Gastrocnemius medialis (tissue), 4 donors: ENCODE measurements around the gene DDX51. TPM values are rescaled to one million over a fixed set of nuclear protein-coding genes. Genes with fewer than 3 reads are reported as not detected.

Experiments used
- ATAC-seq, 2 donors: fragments of 150-250 bp; one replicate each; pipeline ENCODE4 v1.9.1; 2016
- DNase-seq, 2 donors: peaks; one replicate each; pipeline ENCODE4 v3.0.0-alpha.2; 2019
- H3K27ac ChIP-seq, 4 donors: fragments of 200-600 bp; sonication (generic); 1 replicate in 1 of 4; 2 replicates in 3 of 4; pipeline ENCODE4 v1.5.1; 2016 to 2018; ENCODE audit warnings: mild to moderate bottlenecking in 2 of 4, moderate library complexity in 1 of 4
- H3K27me3 ChIP-seq, 3 donors: fragments of 200-600 bp; sonication (generic) in 2 of 3; 1 replicate in 1 of 3; 2 replicates in 2 of 3; pipeline versions ENCODE4 v1.5.1 to v1.6.0; 2016 to 2019; ENCODE audit warnings: mild to moderate bottlenecking in 1 of 3, moderate library complexity in 1 of 3
- H3K36me3 ChIP-seq, 2 donors: fragments of 200-600 bp; sonication (generic) in 1 of 2; one replicate each; pipeline ENCODE4 v1.5.1; 2017 to 2018
- H3K4me1 ChIP-seq, 2 donors: fragments of 200-600 bp; sonication (generic) in 1 of 2; one replicate each; pipeline ENCODE4 v1.5.1; 2016 to 2017; ENCODE audit warnings: mild to moderate bottlenecking in 2 of 2
- H3K4me3 ChIP-seq, 4 donors: fragments of 200-600 bp; sonication (generic) in 3 of 4; 1 replicate in 1 of 4; 2 replicates in 3 of 4; pipeline ENCODE4 v1.5.1; 2016 to 2019; ENCODE audit warnings: mild to moderate bottlenecking in 2 of 4
- H3K9me3 ChIP-seq, 3 donors: fragments of 200-600 bp; sonication (generic) in 2 of 3; 1 replicate in 1 of 3; 2 replicates in 2 of 3; pipeline ENCODE4 v1.5.1; 2016 to 2019
- POLR2A ChIP-seq, 2 donors: fragments of 450-650 bp; IDR thresholded peaks; one replicate each; pipeline ENCODE4 v1.6.1; 2017; ENCODE audit warnings: antibody characterized with exemption in 2 of 2, mild to moderate bottlenecking in 2 of 2, moderate library complexity in 2 of 2
- in situ Hi-C, 4 donors: fragments of 200-750 bp; cut with MboI; loops; one replicate each; pipeline versions ENCODE4 v1.15.0 to v1.8.0; 2017; ENCODE audit warnings: low sequenced_read_pairs in 4 of 4
- intact Hi-C: fragments of 100-400 bp; cut with DNase I; formaldehyde crosslinking; loops from one replicate; pipeline ENCODE4 v1.15.1; 2023; ENCODE audit warnings: low total_unique reads
- total RNA-seq, 4 donors: library from RNA; depleted of rRNA; stranded (reverse); fragments of >200 nt; gene quantifications; one replicate each; pipeline versions ENCODE4 v1.1.0 to v1.2.3, GENCODE V29; 2016
- TF ChIP-seq, protein P1 (sequence below), 5 experiments: fragments of 450-650 bp in 3 of 5; fragments of 200-600 bp in 2 of 5; sonication (generic) in 2 of 5; IDR thresholded peaks in 4 of 5; conservative IDR thresholded peaks in 1 of 5; 1 replicate in 4 of 5; 2 replicates in 1 of 5; pipeline ENCODE4 v1.5.1; 2016 to 2019; ENCODE audit warnings: antibody characterized with exemption in 5 of 5, mild to moderate bottlenecking in 3 of 5, moderate library complexity in 3 of 5

Gene DDX51
- total RNA-seq, 4 donors from 2014 or later: 5.8 to 7.8 (median 6.5) TPM

DNA sequence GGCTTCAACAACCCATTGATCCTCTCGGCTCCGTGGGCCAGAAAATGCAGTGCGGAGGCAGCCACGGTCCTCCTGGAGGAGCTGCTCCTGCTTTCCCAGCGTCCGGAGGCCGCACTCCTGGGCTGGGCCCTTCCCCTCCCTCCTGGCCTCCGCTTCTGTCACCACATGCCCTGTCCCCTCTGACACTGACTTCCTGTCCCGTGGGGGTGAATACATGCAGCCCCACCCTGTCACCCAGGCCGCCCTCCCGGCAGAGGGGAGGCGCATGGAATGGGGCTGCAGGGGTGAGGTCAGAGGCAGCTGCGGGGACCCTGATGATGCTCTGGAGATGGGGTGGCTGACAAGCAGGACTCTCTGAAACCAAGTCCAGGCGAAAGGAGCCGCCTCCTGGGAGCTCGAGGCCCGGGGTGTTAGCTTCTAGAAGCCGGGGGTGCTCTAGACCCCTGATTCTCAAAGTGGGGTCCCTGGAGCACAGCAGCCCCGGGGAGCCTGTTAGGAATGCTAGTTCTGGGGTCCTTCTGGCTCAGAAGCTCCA is 32.3 kb upstream of the DDX51 start:
- in situ Hi-C loops (no loop called here), intact Hi-C loops (no loop called here)
- ATAC-seq (no peak), DNase-seq (no peak)
- H3K27me3 ChIP-seq: peaks cover 27 to 34% (median 32%) of the 10 kb centered on the region in 3 donors
- H3K36me3 ChIP-seq: no peaks in the 10 kb centered on the region
- H3K4me1 ChIP-seq: peaks cover 5 to 7% of the 10 kb centered on the region in 2 donors
- no peak overlapping the region for H3K4me3 ChIP-seq
- H3K9me3 ChIP-seq: no peaks in the 10 kb centered on the region
- TF ChIP-seq, protein P1, sequence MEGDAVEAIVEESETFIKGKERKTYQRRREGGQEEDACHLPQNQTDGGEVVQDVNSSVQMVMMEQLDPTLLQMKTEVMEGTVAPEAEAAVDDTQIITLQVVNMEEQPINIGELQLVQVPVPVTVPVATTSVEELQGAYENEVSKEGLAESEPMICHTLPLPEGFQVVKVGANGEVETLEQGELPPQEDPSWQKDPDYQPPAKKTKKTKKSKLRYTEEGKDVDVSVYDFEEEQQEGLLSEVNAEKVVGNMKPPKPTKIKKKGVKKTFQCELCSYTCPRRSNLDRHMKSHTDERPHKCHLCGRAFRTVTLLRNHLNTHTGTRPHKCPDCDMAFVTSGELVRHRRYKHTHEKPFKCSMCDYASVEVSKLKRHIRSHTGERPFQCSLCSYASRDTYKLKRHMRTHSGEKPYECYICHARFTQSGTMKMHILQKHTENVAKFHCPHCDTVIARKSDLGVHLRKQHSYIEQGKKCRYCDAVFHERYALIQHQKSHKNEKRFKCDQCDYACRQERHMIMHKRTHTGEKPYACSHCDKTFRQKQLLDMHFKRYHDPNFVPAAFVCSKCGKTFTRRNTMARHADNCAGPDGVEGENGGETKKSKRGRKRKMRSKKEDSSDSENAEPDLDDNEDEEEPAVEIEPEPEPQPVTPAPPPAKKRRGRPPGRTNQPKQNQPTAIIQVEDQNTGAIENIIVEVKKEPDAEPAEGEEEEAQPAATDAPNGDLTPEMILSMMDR (IDR thresholded peaks at IDR 0.05 in 4 of 5, conservative IDR thresholded peaks at IDR 0.05 in 1 of 5): no peak
- TF ChIP-seq POLR2A (IDR thresholded peaks at IDR 0.05): no peak
- H3K27ac ChIP-seq: no peak overlapping the region

DNA sequence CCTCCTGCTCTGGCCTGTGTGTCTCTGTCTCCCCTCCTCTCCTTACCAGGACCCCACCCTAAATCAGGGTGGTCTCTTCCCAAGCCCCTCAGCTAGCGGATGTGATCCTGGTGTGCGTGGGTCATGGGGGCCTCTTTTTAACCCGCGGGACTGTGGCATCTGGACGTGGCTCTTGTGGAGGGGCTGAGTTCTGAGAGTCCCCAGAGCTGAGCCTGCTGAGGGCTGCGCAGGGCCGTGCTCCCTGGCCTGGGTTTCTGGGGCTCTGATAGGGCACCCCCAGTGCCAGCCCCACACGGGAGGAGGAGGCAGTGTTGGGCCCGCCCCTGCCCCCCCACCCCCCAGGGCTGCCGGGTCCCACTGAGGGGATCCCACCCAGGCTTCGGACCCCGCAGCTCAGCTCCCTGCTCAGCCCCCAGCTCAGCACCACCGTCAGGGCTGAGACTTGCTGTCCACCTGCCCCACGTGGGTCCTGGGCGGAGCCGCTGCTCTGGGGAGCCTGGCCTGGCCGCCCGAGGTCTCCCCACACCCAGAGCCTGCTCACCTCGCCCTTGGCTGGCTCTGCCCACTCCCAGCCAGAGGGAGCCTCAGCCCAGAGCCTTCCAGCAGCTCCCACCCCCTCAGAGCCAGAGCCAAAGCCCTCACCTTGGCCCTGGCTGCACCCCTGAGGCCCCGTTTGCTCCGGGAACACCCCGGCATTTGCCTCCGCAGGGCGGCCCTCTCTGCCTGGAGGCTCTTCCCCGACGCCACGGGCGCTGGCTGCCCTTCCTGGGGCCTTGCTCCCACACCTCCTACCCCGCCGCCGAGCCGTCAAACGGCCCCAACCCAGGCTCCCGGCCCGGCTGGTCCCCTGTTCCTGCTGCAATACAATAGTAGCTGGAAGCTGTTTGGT is 31.6 kb upstream of the DDX51 start:
- Histone ChIP-seq H3K9me3 (no peaks in the 10 kb centered on the region), H3K4me3 (no peak overlapping the region), H3K4me1 (peaks cover 5 to 7% of the 10 kb centered on the region in 2 donors), H3K27me3 (peaks cover 31 to 37% (median 34%) of the 10 kb centered on the region in 3 donors), H3K36me3 (no peaks in the 10 kb centered on the region), H3K27ac (no peak overlapping the region)
- DNase-seq (no peak), ATAC-seq (no peak)
- intact Hi-C loops: no loop called here
- TF ChIP-seq, protein P1 (IDR thresholded peaks at IDR 0.05 in 4 of 5, conservative IDR thresholded peaks at IDR 0.05 in 1 of 5): no peak
- no peak for TF ChIP-seq POLR2A (IDR thresholded peaks at IDR 0.05)
- in situ Hi-C loops: no loop called here

DNA sequence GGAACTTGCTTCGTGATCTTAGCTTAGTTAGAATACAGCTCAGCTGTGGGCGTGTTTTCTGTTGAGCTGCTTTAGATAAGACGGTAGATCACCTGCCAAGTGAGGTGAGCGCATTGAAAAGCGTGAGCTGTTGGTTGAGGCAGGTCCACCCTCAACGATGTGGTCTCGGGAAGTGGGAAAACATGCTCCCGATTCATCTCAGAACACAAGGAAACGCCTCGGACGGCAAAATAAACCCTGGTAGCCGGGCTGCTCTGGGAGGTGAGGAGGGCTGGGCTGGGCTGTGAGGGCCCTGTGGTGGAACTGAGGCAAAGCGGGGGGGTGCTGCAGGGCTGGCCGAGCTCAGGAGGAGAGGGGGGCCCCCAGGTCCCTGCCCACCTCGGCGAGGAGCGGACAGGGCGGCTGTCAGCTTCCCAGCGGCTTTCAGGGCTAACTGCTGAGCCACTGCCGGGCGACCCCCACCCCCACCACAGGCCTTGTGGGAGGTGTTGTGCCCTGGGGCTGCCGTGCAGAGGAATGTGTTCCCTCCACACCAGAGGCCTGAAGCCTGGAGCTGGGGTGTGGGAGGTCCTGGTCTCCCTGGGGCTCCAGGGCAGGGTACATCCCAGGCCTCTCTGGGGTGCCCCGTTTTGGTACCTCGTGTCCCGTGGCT is 30.8 kb upstream of the DDX51 start:
- H3K36me3 ChIP-seq: no peaks in the 10 kb centered on the region
- H3K9me3 ChIP-seq: no peaks in the 10 kb centered on the region
- no peak overlapping the region for H3K4me3 ChIP-seq
- ATAC-seq (no peak), DNase-seq (no peak)
- intact Hi-C loops (no loop called here), in situ Hi-C loops (no loop called here)
- no peak for TF ChIP-seq POLR2A (IDR thresholded peaks at IDR 0.05)
- TF ChIP-seq, protein P1 (IDR thresholded peaks at IDR 0.05 in 4 of 5, conservative IDR thresholded peaks at IDR 0.05 in 1 of 5): no peak
- H3K27me3 ChIP-seq: peaks cover 31 to 44% (median 42%) of the 10 kb centered on the region in 3 donors
- H3K27ac ChIP-seq: no peak overlapping the region
- H3K4me1 ChIP-seq: peaks cover 5 to 7% of the 10 kb centered on the region in 2 donors

DNA sequence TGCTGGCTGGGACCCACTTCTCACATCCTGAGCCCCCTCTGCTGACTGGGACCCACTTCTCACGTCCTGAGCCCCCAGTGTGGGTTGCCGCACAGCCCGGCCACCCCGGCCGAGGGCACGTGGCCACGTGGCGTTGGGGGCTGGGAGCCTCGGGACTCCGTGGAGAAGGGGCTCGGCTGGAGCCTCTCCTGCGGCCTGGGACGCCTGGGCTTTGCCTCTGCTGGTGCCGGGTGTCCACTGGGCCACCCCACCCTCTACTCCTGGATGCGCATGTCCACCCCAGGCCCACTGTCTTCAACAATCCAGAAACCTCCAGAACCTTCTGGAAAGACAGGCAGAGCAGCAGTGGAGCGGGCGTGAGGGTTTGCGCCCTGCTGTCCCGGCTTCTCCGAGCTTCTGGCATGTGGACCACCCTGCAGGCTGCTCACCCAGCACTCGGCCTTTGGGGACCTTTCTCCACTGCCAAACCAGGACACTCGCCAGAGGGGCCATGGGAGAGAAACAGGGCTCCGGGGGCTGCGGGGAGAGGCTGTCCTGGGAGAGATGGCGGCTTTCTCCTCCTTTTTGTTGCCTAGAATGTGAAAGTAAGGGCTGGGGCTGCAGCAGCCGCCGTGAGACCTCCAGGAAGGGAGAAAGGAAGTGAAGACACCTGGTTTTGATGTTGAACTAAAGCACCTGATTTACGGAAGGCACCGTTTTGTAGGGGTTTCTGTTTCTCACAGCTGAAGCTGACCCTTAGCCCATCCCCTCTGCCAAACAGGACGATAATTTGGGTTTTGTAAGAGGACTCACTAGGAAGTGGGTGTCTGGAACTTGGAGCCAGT is 30.1 kb upstream of the DDX51 start:
- H3K27ac ChIP-seq: no peak overlapping the region
- H3K9me3 ChIP-seq: no peaks in the 10 kb centered on the region
- peaks cover 31 to 44% (median 43%) of the 10 kb centered on the region in 3 donors for H3K27me3 ChIP-seq
- no peak for ATAC-seq
- DNase-seq: no peak
- in situ Hi-C loops (no loop called here), intact Hi-C loops (no loop called here)
- peaks cover 5 to 7% of the 10 kb centered on the region in 2 donors for H3K4me1 ChIP-seq
- no peaks in the 10 kb centered on the region for H3K36me3 ChIP-seq
- TF ChIP-seq, protein P1 (IDR thresholded peaks at IDR 0.05 in 4 of 5, conservative IDR thresholded peaks at IDR 0.05 in 1 of 5): no peak
- TF ChIP-seq POLR2A (IDR thresholded peaks at IDR 0.05): no peak
- no peak overlapping the region for H3K4me3 ChIP-seq
